Frontal cortex (tissue), 4 donors: ENCODE measurements around the gene ERC1. TPM values are rescaled to one million over a fixed set of nuclear protein-coding genes. Genes with fewer than 3 reads are reported as not detected.
A peak's percentile ranks its signal among the peaks of the same experiment; 100 is the strongest.
"Not testable (repeated sequence)": the region's sequence is repeated elsewhere in the genome, so short reads cannot be mapped to it uniquely, and the experiment has no call there.

ENCODE experiments used
- DNase-seq, 2 donors: peaks; one replicate each; pipeline ENCODE4 v3.0.0; 2012; ENCODE audit warnings: low spot score in 2 of 2
- FAIRE-seq: peaks from 2 replicates; lab custom pipeline; 2012; peaks lifted over from hg19 to GRCh38; lab: Jason Lieb, UNC
- total RNA-seq: library from RNA; depleted of rRNA; stranded (reverse); fragments of >200 nt; gene quantifications from one replicate; pipeline ENCODE4 v1.2.3, GENCODE V29; 2014
- donor health status: control.
- donor health status: control.
- donor health status: control.

The ERC1 gene
- total RNA-seq, 1 donor from 2014 or later = 128 TPM

DNA sequence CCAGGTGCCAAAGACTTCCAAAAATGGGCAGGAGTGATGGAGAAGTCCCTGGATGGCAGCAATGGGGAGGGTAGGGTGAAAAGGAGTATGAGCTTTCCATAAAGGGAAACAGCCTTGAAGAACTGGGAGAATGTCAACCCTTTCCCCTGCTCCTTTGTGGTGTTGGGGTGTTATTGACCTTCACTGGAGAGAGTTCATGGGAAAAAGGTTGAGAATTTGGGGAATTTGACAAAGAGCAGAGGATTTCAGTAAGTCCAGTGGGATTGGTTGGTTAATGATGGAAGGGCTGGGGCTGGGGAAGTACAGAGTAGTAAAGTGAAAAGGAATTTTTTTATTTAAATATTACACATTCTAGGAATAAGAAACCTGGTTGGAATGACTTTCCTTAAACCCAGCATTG is 116.6 kb downstream of the ERC1 start:
- no peak for DNase-seq
- no peak for FAIRE-seq

DNA sequence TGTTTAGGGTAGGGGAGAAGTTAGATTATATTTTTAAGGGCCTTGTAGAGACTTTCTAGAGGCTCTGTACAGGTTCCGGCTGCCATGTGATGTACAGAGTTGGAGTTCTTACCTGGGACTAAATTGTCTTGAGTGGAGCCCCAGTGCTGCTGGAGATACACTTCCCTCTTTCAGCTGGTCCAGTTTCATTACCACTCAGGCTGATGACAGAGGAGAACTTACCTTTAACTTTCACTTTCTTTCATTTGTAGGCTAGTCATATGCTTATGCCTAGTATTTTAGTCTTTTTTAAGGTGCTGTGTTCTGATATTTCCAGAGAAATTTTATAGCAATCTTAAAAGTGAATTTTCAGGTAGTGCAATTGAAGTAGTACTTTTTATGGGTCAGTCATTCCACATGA is 117.3 kb downstream of the ERC1 start:
- FAIRE-seq (no peak), DNase-seq (no peak)

DNA sequence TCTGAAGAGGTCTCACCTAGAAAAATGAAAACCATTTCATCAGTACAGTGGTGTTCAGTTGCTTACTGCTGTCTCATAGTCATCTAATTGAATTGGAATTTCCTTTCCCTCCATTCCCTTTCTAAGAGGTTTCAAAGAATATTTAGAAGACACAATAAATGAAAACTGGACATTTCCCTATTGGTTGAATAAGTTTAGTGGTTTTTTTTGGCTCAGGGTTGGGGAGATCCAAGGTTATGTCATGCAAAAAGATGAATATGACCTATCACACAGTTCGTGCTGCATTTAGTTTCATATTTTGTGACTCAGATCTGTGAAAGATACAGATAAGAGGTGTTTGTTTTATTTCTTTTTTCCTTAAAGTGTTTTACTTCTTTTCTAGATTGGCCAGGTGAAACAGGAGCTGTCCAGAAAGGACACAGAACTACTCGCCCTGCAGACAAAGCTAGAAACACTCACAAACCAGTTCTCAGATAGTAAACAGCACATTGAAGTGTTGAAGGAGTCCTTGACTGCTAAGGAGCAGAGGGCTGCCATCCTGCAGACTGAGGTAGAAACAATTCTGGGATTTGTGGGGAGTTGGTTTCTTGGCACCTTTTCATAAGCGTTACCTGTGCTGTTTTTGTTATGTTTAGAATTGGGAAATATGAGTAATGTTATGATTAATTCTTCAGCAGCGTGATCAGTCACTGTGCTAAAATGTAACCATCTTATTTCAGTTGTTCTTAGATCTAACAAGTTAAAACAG is 124.6 kb downstream of the ERC1 start:
- DNase-seq (no peak), FAIRE-seq (no peak)

DNA sequence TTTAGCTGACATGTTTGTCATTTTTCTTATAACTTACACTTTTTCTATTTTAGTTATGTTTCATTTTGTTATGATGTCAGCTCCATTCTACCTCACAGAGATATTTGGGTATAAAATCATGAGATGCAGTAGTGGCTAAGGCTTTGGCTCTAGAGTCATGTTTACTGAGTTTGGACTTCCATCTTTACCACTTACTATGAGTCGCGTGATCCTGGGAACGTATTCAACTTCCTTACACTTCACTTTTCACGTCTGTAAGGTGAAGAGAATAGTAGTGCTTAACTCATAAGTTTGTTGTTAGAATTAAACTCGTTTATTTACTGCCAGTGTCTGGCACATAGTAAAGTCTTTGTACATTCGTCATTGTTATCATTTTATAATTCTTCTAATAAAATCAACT is 126.3 kb downstream of the ERC1 start:
- no peak for FAIRE-seq
- DNase-seq = no peak

DNA sequence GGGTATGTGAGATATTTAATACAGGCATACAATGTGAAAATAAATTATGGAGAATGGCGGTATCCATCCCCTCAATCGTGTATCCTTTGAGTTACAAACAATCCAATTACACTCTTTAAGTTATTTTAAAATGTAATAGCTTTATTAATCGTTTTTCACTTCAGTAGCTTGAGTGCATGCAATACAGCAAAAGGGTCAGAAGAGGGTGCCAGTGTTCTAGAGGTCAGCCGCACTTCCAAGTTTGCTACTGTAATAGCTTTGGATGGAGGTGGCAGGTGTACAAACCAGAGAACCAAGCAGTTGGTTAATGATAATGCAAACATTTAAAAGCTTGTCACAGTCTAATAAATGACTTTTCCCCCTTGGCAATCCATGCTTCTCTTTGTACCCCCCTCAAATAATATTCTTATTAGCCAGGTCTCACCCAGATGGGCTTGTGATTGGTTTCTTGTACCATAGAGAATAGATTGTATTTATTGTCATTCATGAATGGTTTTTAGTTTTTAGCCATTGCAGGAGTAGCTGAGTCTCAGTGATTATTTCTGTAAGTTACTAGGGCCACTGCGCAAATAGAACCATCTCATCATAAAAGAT is 127.0 kb downstream of the ERC1 start:
- peak in 1 of 2 donors; percentile 18 for DNase-seq

DNA sequence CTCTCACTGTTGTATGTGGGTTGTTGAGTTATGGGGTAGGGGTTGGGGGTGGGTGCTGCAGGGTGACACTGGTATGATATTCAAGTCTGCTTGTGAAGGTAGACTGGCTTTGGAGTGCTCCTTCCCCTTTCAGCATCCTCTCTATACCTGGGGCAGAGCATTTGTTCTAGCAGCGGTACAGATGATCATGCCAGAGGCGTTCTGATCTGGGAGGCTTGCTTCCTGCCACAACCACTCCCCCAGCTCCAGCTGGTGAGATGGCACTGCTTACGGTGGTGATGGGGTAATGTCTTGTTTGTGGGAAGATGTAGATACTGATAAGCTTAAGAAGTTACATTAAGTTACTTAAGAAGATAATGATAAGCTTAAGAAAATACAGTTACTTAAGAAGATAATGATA is 131.8 kb downstream of the ERC1 start:
- no peak for FAIRE-seq
- DNase-seq = no peak

More for the DNA sequence above, 127.0 kb downstream of the ERC1 start:
- FAIRE-seq = peak; percentile 72

DNA sequence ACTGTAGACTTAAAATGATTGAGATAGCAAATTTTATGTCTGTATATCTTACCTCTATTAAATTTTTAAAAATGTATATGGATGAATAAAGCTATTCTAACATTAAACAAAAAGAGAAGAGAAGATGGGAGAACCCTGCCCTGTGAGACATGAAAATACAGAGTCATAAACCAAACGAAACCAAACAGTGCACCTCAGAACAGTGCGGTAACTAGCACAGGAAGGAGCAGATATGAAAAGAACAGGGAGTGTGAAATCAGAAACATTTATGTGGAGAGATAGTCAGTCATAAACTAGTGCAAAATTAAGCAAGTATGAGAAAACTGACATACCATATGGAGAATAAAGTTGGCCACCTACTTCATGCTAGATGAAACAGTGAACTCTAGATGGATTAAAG is 135.1 kb downstream of the ERC1 start:
- FAIRE-seq = no peak

DNA sequence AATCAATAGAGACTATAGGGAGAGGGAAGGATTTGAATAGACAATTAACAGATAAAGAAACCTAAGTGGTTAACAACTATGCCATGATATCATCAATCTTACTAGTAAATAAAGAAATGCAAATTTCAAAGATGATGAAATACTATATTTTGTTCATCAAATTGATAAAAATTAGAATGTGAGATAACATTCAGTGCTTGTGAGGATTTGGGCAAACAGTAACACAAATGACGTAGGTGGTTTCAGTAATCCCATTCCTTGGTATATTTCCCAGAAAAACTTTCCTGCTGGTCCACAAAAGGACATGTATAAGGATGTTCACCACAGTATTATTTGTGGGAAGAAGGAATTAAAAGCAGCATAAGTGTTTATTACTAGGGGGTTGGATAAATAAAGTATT is 136.0 kb downstream of the ERC1 start:
- FAIRE-seq (no peak), DNase-seq (no peak)

More for the DNA sequence above, 135.1 kb downstream of the ERC1 start:
- DNase-seq = no peak

DNA sequence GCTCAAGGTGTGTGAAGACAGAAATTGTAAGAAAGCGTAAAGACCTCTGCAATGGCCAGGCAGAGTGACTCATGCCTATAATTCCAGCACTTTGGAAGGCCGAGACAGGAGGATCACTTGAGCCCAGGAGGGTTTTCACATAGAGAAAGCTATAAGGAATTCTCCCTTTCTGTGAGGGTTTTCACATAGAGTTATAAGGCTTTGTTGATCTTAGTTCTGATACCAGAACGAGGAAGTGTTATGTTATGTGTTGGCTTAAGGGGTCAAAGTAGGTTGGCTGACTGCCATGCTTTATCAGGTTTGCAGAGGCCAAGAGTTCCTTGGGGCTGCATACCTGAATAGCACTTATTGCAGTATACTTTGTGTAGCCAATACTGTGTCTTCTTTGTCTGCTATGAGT is 139.1 kb downstream of the ERC1 start:
- DNase-seq = no peak
- no peak for FAIRE-seq

DNA sequence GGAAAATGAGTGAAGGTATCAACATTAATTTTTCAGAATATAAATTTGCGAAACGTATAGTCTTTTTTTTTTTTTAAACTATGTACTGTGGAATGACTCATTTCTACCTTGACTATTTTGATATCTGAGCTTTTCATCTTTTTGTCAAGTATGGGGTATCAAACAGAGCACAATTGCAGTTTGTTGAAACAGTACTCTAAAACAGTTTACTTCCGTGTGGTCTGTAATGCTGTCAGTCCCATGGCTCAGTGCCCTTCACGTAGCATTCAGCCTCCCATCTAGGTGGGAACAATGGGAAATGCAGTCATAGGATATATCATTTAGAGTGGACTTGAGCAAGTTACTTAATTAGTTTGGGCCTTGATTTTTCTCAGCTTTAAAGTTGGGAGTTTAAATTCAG is 139.5 kb downstream of the ERC1 start:
- DNase-seq (no peak), FAIRE-seq (no peak)

DNA sequence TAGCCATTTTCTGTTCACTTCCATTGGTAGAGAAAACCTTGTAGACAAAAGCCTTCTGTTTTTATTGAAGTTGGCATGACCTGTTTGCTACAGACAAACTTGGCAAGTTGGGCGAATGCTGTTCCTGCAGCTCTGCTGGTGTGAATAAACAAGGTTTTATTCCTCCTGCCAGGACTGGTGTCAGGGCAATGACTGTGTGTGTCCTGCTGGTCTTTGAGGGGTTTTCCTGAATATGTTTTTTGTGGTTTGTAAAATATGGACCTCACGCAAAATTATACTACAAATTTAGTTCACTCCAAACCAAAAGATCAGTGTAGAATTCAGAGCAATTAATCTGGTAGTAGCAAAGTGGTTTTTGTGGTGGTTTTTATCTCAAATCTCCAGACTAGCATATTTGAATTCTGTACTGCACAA is 140.8 kb downstream of the ERC1 start:
- DNase-seq = no peak
- FAIRE-seq = no peak

DNA sequence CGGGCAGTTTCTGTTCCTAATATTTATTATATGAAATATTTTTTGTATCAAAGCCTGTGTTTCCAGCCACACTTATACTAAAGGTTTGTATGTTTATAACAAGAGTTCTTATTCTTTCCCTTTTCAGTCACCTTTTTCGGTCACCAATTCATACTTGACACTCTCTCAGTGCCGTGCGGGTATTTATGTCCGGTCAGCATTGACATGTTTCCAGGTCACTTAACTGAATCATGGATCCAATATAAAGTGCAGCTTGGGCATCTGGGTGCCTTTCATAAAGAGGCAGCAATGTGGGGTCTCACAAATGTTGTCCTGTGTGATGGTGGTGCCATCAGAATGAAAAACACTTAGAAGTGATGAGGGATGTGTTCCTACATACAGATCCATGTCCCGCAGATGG is 141.3 kb downstream of the ERC1 start:
- no peak for FAIRE-seq
- no peak for DNase-seq

DNA sequence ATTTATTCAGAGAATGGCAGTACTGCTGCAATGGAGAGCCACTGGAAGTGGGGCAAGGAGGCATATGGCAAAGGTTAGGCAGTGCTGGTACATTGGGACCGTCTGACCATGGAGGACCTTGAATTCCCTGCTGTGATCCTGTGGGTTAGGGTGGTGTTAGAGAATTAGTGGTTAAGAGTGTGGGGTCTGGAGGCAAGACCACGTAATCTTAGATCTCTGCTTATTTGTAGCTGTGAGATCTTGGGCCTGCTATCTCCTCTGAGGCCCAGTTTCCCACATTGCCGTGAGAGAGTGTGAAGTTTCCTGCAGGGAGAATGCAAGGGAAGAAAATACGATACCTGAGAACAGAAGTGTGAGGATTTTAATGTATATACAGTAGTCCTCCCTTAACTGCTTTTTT is 147.7 kb downstream of the ERC1 start:
- no peak for FAIRE-seq

DNA sequence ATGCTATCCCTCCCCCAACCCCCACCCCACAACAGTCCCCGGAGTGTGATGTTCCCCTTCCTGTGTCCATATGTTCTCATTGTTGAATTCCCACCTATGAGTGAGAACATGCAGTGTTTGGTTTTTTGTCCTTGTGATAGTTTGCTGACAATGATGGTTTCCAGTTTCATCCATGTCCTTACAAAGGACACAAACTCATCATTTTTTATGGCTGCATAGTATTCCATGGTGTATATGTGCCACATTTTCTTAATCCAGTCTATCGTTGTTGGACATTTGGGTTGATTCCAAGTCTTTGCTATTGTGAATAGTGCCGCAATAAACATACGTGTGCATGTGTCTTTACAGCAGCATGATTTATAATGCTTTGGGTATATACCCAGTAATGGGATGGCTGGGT is 155.7 kb downstream of the ERC1 start:
- DNase-seq, FAIRE-seq: not testable (repeated sequence)

More for the DNA sequence above, 147.7 kb downstream of the ERC1 start:
- DNase-seq = no peak

DNA sequence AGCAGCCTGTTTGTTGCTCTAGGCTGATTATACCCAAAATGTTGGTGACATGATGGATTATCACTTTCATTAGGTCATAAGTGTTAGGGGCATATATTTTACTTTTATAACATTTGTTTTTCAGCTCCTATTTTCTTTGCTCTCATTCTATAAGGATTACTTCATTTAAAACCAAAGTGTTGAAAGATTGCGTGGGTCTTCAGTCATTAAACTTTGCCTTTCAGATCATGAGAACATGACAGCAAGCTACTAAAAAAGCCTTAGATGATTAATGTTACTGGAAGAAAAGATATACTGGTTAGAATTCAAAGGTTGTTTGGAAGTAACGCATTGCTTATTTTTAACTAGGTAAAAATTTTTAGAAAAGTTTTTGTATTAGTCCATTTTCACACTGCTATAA is 156.8 kb downstream of the ERC1 start:
- no peak for FAIRE-seq
- DNase-seq = no peak

DNA sequence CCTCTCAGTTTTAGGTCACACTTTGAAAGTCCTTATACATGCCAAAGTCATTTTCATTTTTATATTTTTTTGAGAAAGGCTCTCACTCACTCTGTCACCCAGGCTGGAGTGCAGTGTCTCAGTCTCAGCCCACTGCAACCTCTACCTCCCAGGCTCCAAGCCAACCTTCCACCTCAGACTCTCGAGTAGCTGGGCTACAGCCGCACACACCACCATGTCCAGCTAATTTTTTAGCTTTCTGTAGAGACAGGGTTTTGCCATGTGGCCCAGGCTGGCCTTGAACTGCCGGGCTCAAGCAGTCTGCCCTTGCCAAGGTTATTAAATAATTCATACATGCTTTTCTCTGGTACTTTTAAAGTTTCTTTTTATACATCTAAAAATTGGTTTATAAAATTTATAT is 166.0 kb downstream of the ERC1 start:
- DNase-seq (no peak), FAIRE-seq (no peak)

DNA sequence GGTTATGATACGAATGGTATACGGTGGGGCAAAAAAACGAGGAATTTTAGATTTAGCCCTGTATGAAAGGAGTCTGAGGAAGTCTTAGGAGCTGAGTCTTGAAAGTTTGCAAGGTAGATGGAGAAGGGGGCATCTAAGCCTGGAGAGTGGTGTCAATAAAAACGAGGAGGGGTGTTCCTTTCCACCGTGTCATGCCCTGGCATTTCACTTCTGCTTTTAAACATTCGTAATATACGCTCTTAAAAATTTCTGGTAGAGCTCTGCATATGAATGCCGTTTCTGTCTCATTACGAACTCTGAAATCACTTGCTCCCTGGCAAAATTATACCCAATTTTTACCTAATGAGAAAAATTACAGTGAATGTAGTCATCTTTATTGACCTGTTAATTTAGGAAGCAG is 170.2 kb downstream of the ERC1 start:
- DNase-seq = no peak
- FAIRE-seq = no peak

DNA sequence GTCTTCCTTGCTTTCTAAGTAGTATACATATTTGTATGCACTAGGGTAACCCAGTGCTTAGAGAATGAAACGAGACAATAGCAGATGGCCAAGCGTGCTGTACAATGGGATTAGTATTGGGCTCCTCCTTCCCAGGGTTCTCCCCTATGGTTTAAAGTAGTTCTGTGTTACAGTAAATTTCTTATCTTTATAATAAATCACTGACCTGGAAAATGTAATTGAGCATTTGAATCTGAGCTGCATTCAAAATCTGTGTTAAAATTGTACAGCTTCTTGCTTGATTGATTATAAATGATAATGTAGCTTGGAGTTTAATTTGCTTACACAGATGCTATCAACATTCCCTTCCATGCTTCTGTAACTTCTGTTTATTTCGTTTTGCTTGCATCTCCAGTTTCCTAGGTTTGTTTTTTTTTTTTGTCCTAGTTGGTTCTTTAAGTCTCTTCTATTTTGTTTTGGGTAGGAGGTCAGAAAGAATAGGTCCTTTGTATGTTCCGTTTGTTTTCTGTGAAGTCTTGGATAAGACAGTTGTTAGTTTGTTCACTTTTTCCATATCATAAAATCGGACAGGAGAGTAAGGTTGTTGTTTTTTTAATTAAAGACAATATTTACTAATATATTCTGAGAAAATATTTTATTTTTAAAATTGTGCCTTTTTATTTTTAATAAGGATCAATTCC is 171.2 kb downstream of the ERC1 start:
- FAIRE-seq (peak; percentile 87), DNase-seq (no peak)

DNA sequence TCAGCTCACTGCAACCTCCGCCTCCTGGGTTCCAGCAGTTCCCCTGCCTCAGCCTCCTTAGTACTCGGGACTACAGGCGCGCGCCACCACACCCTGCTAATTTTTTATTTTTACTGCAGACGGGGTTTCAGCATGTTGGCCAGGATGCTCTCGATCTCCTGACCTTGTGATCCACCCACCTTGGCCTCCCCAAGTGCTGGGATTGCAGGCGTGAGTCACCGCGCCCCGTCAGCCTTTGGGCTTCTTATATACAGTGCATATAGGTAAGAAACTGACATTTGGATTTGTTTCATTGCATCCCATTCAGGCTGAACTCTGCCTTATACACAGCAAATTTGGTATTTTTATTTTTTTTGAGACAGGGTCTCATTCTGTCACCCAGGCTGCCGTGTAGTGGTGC is 176.8 kb downstream of the ERC1 start:
- no peak for FAIRE-seq
- no peak for DNase-seq

DNA sequence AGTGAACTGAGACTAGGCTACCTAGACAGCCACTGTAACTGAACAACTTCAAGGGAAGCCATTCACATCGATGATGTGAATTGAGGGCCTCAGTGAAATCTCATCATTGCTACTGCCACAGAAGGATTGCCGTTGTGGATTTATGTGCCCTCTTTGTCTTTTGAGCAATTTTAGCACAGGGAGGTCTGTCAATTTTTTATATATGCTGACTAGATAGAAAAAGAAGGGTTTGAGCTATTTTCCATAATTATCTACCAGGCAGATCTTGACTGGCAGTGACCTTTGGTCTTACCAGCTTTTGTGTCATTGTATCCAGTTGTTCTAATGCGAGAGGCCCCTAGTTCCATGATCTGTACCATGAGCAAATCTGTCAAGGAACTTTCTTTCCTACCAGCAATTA is 179.4 kb downstream of the ERC1 start:
- DNase-seq (no peak), FAIRE-seq (no peak)

DNA sequence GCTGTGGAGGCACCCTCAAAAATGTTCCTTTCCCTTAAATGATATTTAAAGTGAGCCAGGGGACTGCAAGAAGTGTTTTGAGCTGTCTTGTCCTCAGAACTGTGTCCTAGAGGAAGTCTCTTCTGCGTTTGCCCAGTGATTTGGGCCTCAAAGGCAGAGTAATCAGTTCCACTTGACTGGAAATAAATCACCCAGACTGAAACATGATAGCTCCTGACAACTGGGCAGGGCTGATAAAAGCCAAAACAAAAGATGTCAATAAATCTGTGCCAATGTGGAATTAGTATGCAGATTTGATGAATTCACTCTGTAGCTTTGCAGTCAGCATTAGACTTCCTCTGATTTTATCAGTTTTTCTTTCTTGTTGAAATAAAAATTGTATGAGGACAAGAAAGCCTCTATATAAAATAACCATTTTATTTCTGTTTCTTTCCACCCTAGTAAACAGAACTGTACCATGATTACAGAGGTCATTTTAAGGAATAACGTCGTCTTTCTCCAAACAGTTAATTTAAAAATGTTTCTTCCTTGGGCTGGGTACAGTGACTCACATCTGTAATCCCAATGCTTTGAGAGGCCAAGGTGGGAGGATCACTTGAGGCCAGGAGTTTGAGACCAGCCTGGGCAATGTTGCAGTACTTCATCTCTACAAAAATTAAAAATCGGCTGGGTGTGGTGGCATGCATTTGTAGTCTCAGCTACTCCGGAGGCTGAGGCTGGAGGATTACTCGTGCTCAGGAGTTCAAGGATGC is 180.8 kb downstream of the ERC1 start:
- DNase-seq = no peak
- no peak for FAIRE-seq
